PC-9 (cell line): Measurements from ENCODE around the gene LHX4.

Experiments
- EZH2 ChIP-seq: fragments of 200-600 bp; sonication (generic); IDR thresholded peaks from 2 replicates; pipeline ENCODE4 v1.8.0; 2017; ENCODE audit warnings: antibody characterized with exemption, low read depth
- TF ChIP-seq, protein P1 (sequence below): fragments of 200-600 bp; sonication (generic); conservative IDR thresholded peaks from 2 replicates; pipeline ENCODE4 v1.6.1; 2017; ENCODE audit warnings: mixed run types, antibody characterized with exemption, mild to moderate bottlenecking, moderate library complexity

DNA sequence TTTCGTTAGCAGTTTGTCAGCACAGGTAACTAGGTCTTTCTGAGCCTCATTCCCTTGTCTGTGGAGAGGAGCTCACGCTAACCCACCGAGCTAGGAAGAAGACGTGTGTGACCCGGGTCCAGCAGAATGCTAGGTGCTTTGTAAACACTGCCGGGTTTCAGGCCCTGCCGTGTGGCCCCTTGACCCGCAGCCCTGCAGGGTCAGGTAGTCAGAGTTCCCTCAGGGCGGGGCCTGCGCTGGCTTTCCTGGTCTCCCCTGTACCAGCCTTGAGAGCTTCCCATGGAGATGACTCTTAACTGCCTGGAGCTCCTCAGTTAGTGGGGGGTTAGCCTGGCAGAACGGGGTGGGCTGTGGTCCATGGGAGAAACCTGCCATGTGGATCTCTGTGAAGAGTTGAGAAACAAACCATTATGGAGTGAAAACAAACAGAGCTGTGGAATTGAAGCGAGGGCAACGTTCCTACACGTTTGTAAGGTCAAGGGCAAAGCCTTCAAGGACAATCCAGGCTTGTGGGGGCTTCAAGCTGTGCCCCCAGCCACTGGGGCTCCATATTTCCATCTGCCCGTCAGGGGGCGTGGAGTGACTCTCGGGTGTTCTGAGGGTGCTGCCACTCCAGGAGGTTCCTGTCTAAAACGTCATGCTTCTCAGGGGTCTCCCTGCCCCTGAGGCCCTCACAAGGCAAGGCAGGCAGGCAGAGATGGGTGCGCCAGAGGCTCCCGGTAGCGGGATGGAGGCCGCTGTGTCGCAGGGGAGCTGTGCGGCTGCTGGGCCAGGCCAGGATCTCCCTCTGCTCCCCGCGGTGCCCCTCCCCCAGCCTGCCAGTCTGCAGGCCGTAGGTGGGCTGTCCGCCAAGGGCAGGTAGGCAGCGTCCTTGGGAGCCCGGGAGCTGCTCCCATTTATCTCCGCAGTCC, 23.8 kb downstream of the LHX4 start:
- TF ChIP-seq, protein P1, sequence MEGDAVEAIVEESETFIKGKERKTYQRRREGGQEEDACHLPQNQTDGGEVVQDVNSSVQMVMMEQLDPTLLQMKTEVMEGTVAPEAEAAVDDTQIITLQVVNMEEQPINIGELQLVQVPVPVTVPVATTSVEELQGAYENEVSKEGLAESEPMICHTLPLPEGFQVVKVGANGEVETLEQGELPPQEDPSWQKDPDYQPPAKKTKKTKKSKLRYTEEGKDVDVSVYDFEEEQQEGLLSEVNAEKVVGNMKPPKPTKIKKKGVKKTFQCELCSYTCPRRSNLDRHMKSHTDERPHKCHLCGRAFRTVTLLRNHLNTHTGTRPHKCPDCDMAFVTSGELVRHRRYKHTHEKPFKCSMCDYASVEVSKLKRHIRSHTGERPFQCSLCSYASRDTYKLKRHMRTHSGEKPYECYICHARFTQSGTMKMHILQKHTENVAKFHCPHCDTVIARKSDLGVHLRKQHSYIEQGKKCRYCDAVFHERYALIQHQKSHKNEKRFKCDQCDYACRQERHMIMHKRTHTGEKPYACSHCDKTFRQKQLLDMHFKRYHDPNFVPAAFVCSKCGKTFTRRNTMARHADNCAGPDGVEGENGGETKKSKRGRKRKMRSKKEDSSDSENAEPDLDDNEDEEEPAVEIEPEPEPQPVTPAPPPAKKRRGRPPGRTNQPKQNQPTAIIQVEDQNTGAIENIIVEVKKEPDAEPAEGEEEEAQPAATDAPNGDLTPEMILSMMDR = no peak
- TF ChIP-seq EZH2 = no peak
